ENCODE data around the gene CPLX4. TPM values are rescaled to one million over a fixed set of nuclear protein-coding genes. Genes with fewer than 3 reads are reported as not detected.
A peak's percentile ranks its signal among the peaks of the same experiment; 100 is the strongest.
"Not testable (repeated sequence)": the region's sequence is repeated elsewhere in the genome, so short reads cannot be mapped to it uniquely, and the experiment has no call there.

The CPLX4 gene
- total and polyA plus RNA-seq, 2 donors (not counting 1 experiment from before 2014, with no cell fraction given) = not detected

DNA sequence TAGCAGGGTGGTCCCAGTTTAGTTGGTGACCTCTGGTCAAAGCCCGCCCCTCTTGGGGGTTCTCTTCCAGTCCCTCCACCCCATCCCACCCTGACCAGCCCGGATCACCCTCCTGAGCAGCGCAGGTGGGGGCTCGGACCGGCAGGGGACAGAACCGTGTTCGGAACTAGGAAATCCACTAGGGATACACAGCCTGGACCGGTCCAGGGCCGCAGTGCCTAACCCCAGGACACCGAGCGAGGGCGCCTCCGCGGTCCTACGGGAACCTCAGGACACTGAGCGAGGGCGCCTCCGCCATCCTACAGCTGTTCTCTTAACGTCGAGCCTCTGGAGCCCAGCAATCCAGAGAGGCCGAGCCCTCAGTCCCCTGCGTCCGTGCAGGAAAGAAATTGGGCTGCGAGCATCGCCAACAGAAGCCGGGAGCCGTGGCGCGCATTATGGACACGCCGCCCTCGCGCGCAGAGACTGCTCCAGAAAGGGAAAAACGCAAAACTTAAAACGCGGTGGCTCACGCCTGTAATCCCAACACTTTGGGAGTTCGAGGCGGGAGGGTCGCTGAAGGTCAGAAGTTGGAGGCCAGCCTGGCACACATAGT, 53.7 kb downstream of the CPLX4 start:
- Histone ChIP-seq H3K27ac (ENCODE audit: insufficient read depth, low read length) (no peak overlapping the region), H4K20me1 (ENCODE audit: control insufficient read depth, extremely low read depth, insufficient read depth, low read length) (no peaks in the 10 kb centered on the region), H2AFZ (ENCODE audit: low read length) (no peak overlapping the region), H3K27me3 (ENCODE audit: control insufficient read depth, insufficient read depth, low read length) (peaks cover 64% of the 10 kb centered on the region), H3K36me3 (ENCODE audit: control insufficient read depth, insufficient read depth, low read length) (no peaks in the 10 kb centered on the region), H3K4me2 (ENCODE audit: extremely low read depth, insufficient read depth, low read length) (peak overlapping the region; percentile 79), H3K9ac (ENCODE audit: insufficient read depth, low read length) (no peak overlapping the region), H3K4me3 (replicated peaks in 1 of 4; ENCODE audit: control extremely low read depth in 1 of 4, insufficient read depth in 1 of 4, low read depth in 3 of 4, low read length in 4 of 4) (no peak overlapping the region), H3K79me2 (ENCODE audit: control insufficient read depth, insufficient read depth, low read length) (no peaks in the 10 kb centered on the region), H3K9me3 (ENCODE audit: control insufficient read depth, insufficient read depth, low read depth, low read length) (no peaks in the 10 kb centered on the region), H3K4me1 (ENCODE audit: control insufficient read depth, extremely low read depth, insufficient read depth, low read length) (no peaks in the 10 kb centered on the region)
- DNase-seq (ENCODE audit: low read depth in 2 of 2) = no peak
- TF ChIP-seq, protein P1, sequence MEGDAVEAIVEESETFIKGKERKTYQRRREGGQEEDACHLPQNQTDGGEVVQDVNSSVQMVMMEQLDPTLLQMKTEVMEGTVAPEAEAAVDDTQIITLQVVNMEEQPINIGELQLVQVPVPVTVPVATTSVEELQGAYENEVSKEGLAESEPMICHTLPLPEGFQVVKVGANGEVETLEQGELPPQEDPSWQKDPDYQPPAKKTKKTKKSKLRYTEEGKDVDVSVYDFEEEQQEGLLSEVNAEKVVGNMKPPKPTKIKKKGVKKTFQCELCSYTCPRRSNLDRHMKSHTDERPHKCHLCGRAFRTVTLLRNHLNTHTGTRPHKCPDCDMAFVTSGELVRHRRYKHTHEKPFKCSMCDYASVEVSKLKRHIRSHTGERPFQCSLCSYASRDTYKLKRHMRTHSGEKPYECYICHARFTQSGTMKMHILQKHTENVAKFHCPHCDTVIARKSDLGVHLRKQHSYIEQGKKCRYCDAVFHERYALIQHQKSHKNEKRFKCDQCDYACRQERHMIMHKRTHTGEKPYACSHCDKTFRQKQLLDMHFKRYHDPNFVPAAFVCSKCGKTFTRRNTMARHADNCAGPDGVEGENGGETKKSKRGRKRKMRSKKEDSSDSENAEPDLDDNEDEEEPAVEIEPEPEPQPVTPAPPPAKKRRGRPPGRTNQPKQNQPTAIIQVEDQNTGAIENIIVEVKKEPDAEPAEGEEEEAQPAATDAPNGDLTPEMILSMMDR (conservative IDR thresholded peaks at IDR 0.05 in 1 of 2, IDR thresholded peaks at IDR 0.05 in 1 of 2; ENCODE audit: low read depth in 1 of 2, low read length in 2 of 2) = no peak
- peak; percentile 39 for TF ChIP-seq EZH2 (IDR thresholded peaks at IDR 0.05; ENCODE audit: low read length, missing control alignments)

DNA sequence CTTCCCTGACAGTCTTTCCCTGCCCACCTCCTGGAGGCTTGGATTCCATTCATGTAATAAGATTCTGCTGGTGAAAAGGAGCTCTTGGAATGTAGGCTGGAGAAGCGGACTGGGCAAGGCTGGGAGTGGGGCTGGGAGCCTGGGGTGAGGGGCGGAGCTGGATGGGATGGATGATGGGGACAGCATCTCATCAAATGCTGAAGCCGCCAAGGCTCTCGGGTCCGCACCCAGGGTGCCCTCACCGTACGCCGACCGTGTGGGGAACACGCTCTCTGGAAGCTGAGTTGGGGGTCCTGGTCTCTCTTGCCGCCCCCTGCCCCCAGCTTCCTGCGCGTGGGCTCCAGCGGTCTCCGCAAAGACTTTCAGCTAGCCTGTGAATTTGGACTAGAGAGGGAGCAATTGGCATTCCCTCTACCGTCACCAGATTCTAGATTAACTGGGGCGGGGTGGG, 54.3 kb downstream of the CPLX4 start:
- Histone ChIP-seq H3K27me3 (ENCODE audit: control insufficient read depth, insufficient read depth, low read length) (peaks cover 58% of the 10 kb centered on the region), H3K4me3 (replicated peaks in 1 of 4; ENCODE audit: control extremely low read depth in 1 of 4, insufficient read depth in 1 of 4, low read depth in 3 of 4, low read length in 4 of 4) (no peak overlapping the region), H3K9me3 (ENCODE audit: control insufficient read depth, insufficient read depth, low read depth, low read length) (no peaks in the 10 kb centered on the region), H3K79me2 (ENCODE audit: control insufficient read depth, insufficient read depth, low read length) (no peaks in the 10 kb centered on the region), H4K20me1 (ENCODE audit: control insufficient read depth, extremely low read depth, insufficient read depth, low read length) (no peaks in the 10 kb centered on the region), H3K27ac (ENCODE audit: insufficient read depth, low read length) (no peak overlapping the region), H3K36me3 (ENCODE audit: control insufficient read depth, insufficient read depth, low read length) (no peaks in the 10 kb centered on the region), H3K9ac (ENCODE audit: insufficient read depth, low read length) (no peak overlapping the region), H3K4me1 (ENCODE audit: control insufficient read depth, extremely low read depth, insufficient read depth, low read length) (no peaks in the 10 kb centered on the region), H2AFZ (ENCODE audit: low read length) (no peak overlapping the region), H3K4me2 (ENCODE audit: extremely low read depth, insufficient read depth, low read length) (no peak overlapping the region)
- TF ChIP-seq, protein P1 (conservative IDR thresholded peaks at IDR 0.05 in 1 of 2, IDR thresholded peaks at IDR 0.05 in 1 of 2; ENCODE audit: low read depth in 1 of 2, low read length in 2 of 2) = no peak
- peak; percentile 68 for TF ChIP-seq EZH2 (IDR thresholded peaks at IDR 0.05; ENCODE audit: low read length, missing control alignments)
- no peak for DNase-seq (ENCODE audit: low read depth in 2 of 2)

DNA sequence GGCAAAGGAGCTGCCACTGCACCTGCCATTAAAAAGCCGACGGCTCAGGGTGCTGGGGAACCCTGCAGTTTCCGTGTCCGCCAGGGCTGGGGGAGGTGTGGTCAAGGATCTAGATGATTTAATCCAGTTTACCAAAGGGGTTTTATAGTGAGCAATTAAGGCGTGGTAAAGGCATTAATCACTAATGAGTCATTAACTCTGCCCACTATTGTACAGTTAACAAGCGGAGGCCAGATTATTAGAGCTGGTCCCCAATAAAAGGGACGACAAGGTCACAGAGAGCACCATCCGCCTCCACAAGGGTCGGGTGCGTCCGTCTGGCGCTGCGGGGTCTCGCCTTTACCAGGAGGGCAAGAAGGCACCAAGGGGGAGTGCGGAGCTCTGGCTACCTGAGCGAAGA, 54.8 kb downstream of the CPLX4 start:
- no peaks in the 10 kb centered on the region for H3K36me3 ChIP-seq (ENCODE audit: control insufficient read depth, insufficient read depth, low read length)

DNA sequence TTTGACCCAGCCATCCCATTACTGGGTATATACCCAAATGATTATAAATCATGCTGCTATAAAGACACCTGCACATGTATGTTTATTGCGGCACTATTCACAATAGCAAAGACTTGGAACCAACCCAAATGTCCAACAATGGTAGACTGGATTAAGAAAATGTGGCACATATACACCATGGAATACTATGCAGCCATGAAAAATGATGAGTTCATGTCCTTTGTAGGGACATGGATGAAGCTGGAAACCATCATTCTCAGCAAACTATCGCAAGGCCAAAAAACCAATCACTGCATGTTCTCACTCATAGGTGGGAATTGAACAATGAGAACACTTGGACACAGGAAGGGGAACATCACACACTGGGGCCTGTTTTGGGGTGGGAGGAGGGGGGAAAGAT, 56.2 kb downstream of the CPLX4 start:
- H3K4me1 ChIP-seq (ENCODE audit: control insufficient read depth, extremely low read depth, insufficient read depth, low read length); H3K36me3 ChIP-seq (ENCODE audit: control insufficient read depth, insufficient read depth, low read length); DNase-seq (ENCODE audit: low read depth in 2 of 2); H4K20me1 ChIP-seq (ENCODE audit: control insufficient read depth, extremely low read depth, insufficient read depth, low read length); H3K4me3 ChIP-seq (replicated peaks in 1 of 4; ENCODE audit: control extremely low read depth in 1 of 4, insufficient read depth in 1 of 4, low read depth in 3 of 4, low read length in 4 of 4); H3K4me2 ChIP-seq (ENCODE audit: extremely low read depth, insufficient read depth, low read length); H3K79me2 ChIP-seq (ENCODE audit: control insufficient read depth, insufficient read depth, low read length); H3K27ac ChIP-seq (ENCODE audit: insufficient read depth, low read length); H3K9ac ChIP-seq (ENCODE audit: insufficient read depth, low read length); H3K9me3 ChIP-seq (ENCODE audit: control insufficient read depth, insufficient read depth, low read depth, low read length); H2AFZ ChIP-seq (ENCODE audit: low read length): not testable (repeated sequence)
- H3K27me3 ChIP-seq (ENCODE audit: control insufficient read depth, insufficient read depth, low read length) = peaks cover 42% of the 10 kb centered on the region

More for the DNA sequence above, 54.8 kb downstream of the CPLX4 start:
- Histone ChIP-seq H3K9ac (ENCODE audit: insufficient read depth, low read length) (no peak overlapping the region), H4K20me1 (ENCODE audit: control insufficient read depth, extremely low read depth, insufficient read depth, low read length) (no peaks in the 10 kb centered on the region), H3K4me1 (ENCODE audit: control insufficient read depth, extremely low read depth, insufficient read depth, low read length) (no peaks in the 10 kb centered on the region), H3K27ac (ENCODE audit: insufficient read depth, low read length) (no peak overlapping the region), H2AFZ (ENCODE audit: low read length) (no peak overlapping the region), H3K4me2 (ENCODE audit: extremely low read depth, insufficient read depth, low read length) (no peak overlapping the region), H3K9me3 (ENCODE audit: control insufficient read depth, insufficient read depth, low read depth, low read length) (no peaks in the 10 kb centered on the region), H3K79me2 (ENCODE audit: control insufficient read depth, insufficient read depth, low read length) (no peaks in the 10 kb centered on the region), H3K27me3 (ENCODE audit: control insufficient read depth, insufficient read depth, low read length) (peaks cover 55% of the 10 kb centered on the region), H3K4me3 (replicated peaks in 1 of 4; ENCODE audit: control extremely low read depth in 1 of 4, insufficient read depth in 1 of 4, low read depth in 3 of 4, low read length in 4 of 4) (no peak overlapping the region)
- TF ChIP-seq, protein P1 (conservative IDR thresholded peaks at IDR 0.05 in 1 of 2, IDR thresholded peaks at IDR 0.05 in 1 of 2; ENCODE audit: low read depth in 1 of 2, low read length in 2 of 2) = no peak
- no peak for TF ChIP-seq EZH2 (IDR thresholded peaks at IDR 0.05; ENCODE audit: low read length, missing control alignments)
- DNase-seq (ENCODE audit: low read depth in 2 of 2) = no peak

DNA sequence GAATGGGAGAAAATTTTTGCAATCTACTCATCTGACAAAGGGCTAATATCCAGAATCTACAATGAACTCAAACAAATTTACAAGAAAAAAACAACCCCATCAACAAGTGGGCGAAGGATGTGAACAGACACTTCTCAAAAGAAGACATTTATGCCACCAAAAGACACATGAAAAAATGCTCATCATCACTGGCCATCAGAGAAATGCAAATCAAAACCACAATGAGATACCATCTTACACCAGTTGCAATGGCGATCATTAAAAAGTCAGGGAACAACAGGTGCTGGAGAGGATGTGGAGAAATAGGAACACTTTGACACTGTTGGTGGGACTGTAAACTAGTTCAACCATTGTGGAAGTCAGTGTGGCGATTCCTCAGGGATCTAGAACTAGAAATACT, 56.6 kb downstream of the CPLX4 start:
- DNase-seq (ENCODE audit: low read depth in 2 of 2); H3K4me2 ChIP-seq (ENCODE audit: extremely low read depth, insufficient read depth, low read length); H3K9ac ChIP-seq (ENCODE audit: insufficient read depth, low read length); H3K4me3 ChIP-seq (replicated peaks in 1 of 4; ENCODE audit: control extremely low read depth in 1 of 4, insufficient read depth in 1 of 4, low read depth in 3 of 4, low read length in 4 of 4); H3K79me2 ChIP-seq (ENCODE audit: control insufficient read depth, insufficient read depth, low read length); H3K36me3 ChIP-seq (ENCODE audit: control insufficient read depth, insufficient read depth, low read length); H4K20me1 ChIP-seq (ENCODE audit: control insufficient read depth, extremely low read depth, insufficient read depth, low read length); H3K9me3 ChIP-seq (ENCODE audit: control insufficient read depth, insufficient read depth, low read depth, low read length); H3K4me1 ChIP-seq (ENCODE audit: control insufficient read depth, extremely low read depth, insufficient read depth, low read length); H2AFZ ChIP-seq (ENCODE audit: low read length); H3K27ac ChIP-seq (ENCODE audit: insufficient read depth, low read length): not testable (repeated sequence)
- H3K27me3 ChIP-seq (ENCODE audit: control insufficient read depth, insufficient read depth, low read length) = peaks cover 38% of the 10 kb centered on the region
